ENCODE data around the gene PF4V1.

The PF4V1 gene, protein sequence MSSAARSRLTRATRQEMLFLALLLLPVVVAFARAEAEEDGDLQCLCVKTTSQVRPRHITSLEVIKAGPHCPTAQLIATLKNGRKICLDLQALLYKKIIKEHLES

DNA sequence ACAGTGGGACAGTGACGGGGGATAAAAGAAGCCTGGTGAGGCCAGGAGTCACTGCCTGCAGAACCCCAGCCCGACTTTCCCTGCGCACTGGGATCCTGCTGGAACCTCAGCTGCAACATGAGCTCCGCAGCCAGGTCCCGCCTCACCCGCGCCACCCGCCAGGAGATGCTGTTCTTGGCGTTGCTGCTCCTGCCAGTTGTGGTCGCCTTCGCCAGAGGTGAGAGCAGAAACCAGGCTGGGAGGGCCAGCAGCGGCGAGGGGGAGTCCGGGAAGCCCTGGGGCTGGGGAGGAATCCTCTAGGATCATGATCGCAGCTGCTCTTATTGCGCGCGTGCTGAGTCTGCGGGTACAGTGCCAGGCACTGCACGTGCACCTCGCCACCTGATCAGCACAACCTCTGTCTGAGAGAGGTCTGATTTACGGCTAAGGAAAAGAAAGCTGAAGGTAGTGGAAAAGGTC lies at the start of gene PF4V1:
Gene PF4V1 (plus strand): TSS at position 51 of the 459 bp plus-strand sequence. CDS start 67 bp downstream, at position 118.
- no peak for DNase-seq

DNA sequence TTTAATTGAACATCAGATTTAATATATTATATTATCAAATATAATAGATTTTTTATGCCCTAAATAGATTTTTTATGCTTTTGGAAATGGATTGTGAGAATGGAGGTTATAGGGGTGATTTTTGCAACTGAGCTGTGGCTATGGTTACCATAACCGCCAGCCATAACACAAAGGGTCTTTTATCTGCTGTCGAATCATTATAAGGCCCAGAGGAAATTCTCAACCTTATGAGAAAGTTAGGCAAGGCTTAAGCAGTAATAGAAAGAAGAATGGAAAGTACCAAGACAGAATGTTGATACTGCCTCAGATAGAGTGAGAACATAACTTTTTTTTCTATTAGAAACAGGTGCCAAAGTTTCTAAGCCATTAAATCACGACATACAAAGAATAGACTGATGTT lies 42.9 kb upstream of the PF4V1 start:
- DNase-seq, result no peak

DNA sequence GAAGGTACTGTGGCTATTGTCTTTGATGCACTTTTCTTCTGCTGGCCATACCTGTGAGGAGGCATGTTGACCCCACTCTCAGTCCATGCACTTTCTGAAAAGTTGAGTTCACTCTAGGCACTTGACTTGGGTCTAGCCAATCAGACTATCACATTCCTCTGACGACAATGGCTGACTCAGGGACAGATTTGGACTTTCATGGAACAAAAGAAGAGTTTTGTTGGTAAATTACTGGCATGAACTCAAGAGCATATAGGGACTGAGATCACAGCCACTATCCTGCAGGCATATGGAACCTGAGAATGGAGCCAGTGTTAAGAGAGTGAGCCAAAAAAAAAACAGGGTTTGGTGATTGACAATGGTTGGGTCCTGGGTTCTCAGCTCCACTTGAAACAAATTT lies 41.3 kb upstream of the PF4V1 start:
- no peak for DNase-seq

DNA sequence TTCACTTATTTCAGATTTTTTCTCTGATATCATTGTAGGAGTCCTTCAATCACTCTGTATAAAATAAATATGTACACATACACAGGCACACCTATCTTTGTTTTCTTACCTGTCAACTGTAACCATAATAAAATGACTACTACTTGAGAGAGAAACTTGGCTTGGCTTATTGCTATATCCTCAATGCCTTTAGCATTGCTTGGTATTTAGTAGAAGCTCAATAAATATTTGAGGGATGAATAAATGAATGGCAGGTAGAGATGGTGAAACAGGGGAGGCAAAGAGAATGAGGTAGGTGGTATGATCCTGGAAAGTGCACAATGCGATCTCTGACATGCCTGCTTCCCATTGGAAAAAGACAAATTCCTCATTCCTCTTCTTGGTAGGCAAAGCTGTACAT lies 38.4 kb upstream of the PF4V1 start:
- DNase-seq, result no peak

DNA sequence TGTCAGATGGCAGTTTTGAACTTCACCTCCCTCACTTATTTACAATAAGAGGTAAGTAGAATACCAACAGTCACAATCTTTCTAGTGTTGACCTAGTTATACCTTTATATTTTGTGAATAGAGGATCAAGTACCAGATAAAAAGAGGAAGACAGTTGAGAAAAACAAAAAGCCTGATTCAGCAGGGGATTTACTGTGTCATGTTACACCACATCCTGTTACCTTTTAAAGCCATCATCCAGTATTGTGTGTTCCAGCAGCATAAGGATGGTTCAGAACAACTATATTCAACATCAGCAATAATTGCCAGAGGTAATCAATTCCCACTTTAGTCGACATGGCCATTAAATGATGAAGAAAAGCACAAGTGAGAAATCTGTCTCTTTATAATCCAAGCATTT lies 38.0 kb upstream of the PF4V1 start:
- DNase-seq, result peak; percentile 26

DNA sequence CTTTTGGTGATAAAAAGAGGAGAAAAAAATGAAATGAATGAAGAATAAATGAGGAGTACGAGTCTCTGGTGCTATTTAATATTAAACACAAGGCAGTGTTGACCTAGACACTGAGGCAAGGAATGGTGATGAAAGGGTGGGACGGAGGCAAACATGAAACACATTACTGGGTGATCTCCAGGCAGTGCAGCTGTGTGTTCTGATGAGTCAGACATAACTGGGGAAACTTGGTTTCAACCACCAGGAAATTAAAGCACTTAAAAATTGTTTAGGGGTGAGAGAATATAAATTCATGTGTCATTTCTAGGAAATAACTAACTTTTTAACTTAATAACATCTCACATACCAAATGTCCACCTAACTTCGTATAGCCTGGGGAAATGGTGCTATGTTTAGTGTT lies 36.3 kb upstream of the PF4V1 start:
- DNase-seq, result no peak

DNA sequence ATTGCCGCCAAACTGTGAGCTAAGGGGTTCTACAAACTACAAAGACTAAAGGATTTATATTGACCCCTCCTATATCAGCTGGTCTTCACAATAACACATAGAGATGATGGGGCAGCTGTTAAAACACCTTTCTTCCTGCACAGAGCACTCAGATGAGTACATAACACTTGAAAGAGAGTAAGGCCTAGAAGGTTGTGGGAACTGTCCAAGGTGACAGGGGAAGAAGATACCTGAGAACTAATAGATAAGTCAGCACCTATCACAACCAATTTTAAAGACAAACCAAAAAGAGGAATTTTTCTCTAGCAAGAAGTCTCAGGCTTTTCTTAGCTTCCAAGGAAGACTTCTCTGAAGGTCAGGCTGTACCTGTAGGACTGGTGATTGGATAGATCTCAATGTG lies 35.8 kb upstream of the PF4V1 start:
- DNase-seq, result peak; percentile 16

DNA sequence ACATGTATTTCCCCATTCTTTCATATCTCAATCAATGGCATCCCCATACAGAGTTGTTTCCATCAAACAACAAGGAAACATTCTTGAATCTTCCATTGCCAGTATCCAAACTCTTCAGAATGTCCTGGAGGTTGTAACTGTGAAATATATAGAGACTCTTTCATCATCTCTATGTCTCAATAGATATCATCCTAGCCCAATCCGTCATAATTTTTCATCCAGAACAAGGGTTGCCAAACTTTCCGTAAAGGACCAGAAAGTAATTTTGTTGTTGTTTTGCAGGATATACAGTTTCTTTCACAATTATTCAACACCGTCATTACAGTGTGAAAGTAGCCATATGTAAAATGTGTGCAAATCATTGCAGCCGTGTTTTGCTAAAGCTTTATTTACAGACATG lies 31.8 kb upstream of the PF4V1 start:
- no peak for DNase-seq

DNA sequence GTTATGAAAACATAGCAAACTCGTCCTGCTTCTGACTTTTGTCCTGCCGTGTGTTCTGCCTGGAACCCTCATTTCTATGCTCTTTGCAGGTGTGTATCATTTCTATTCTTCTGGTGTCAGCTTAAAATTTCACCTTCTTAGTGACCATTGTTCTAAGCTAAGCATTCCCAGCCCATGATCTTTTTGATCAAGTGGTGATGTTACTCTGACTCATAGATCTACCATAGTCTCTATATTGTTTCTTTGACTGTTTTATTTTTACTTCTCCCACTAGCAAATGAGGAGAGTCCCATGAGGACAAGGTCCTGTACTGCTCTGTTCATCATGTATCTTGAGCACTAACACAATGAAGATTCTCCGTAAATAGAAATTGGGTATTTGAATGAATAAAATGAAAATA lies 30.7 kb upstream of the PF4V1 start:
- DNase-seq, result no peak

DNA sequence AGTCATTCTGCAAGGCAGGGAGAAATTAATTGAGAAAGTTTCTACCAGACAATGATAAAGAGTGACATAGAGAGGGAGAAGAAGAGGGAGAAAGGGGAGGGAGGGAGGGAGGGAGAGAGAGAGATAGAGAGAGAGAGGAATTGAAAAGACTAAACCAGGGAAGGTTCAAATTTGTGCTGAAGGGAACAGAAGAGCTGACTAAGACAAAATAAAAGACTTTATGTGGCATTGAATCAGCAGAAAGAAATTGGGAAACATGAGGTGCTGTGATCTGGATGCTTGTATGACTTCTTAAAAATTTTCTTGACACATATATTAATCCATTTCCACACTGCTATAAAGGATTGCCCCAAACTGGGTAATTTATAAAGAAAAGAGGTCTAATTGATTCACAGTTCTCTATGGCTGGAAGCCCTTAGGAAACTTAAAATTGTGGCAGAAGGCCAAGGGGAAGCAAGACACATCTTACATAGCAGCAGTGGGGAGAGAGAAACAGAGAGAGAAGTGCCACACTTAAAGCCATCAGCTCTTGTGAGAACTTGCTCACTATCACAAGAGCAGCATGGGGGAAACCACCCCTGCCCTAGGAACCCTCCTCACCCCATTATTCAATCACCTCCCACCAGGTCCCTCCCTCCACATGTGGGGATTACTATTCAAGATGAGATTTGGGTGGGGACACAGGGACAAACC lies 30.1 kb upstream of the PF4V1 start:
- no peak for DNase-seq

DNA sequence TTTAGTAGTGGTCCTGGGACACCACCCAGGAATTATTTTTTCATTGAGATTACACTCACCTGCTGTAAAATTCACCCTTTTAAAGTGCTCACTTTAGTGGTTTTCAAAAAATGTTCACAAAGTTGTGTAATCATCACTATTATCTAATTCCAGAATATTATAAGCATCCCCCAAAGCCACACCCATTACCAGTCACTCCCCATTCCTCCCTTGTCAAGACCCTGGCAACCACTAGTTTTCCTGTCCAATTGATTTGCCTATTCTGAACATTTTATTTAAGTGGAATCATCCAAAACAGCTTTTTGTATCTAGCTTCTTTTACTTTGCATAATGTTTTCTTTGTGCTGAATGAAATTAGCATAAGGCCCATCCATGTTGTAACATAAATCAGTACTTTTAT lies 29.3 kb upstream of the PF4V1 start:
- no peak for DNase-seq

DNA sequence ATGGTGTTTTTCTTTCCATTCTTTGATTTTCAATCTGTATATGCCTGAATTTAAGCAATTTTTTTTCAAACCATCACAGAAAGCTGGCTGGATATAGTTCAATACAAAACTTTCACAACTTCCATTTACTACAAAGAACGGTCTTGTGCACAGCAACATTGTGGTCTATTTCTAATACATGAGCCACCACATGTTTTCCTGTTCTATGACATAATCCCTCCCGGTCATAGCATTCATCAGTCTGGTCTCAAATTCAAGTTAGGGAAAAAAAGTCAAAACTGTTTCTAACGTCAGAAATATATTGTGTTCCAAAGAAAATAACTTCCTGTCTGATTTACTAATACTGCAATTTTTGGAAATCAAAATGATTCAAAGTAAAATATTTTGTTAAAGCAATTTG lies 24.1 kb upstream of the PF4V1 start:
- no peak for DNase-seq

DNA sequence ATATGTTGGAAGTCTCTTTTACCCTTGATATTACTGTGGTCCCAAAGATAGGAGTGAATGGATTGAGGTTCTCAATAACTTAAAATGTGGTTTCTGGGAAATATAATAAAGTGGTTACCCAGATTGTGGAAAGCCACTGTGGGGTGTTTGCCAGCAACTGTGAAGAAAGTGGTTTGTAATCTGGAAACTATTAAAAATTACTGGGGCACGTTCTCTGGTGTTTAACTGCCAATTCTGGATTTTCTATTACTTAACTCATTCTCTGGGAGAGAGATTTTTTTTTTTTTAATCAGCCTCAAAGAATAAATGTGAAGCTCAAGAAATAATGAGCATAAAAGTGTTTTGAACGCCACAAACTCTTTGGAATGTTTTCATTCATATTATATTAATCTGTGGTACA lies 21.5 kb upstream of the PF4V1 start:
- DNase-seq, result no peak

DNA sequence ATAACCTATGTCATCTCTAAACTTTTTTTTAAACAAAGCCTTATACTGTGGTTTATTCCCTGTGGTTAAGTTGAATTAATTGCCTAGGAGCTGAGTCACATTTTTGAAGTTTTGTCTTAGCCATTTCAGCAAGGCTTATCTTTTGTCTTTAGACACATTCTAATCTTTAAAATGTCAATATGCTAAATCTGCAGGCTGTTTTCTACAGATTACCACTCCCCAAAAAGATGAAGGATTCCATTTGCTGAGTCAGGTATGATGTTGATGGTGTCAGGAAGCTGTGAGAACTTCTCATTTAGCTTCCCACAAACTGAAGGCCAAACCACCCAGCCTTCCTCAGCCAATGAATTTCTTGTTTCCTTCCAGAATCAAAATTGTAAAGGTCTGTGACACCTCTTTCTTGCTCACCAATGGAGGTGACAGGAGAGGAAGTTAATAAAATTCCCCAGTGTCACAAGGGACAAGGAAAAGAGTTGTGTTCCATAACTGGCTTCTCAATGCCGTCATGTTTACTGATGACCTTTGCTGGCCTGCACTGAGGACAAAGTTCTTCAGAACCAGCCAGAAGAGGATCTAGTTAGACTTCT lies 20.4 kb upstream of the PF4V1 start:
- DNase-seq, result no peak

DNA sequence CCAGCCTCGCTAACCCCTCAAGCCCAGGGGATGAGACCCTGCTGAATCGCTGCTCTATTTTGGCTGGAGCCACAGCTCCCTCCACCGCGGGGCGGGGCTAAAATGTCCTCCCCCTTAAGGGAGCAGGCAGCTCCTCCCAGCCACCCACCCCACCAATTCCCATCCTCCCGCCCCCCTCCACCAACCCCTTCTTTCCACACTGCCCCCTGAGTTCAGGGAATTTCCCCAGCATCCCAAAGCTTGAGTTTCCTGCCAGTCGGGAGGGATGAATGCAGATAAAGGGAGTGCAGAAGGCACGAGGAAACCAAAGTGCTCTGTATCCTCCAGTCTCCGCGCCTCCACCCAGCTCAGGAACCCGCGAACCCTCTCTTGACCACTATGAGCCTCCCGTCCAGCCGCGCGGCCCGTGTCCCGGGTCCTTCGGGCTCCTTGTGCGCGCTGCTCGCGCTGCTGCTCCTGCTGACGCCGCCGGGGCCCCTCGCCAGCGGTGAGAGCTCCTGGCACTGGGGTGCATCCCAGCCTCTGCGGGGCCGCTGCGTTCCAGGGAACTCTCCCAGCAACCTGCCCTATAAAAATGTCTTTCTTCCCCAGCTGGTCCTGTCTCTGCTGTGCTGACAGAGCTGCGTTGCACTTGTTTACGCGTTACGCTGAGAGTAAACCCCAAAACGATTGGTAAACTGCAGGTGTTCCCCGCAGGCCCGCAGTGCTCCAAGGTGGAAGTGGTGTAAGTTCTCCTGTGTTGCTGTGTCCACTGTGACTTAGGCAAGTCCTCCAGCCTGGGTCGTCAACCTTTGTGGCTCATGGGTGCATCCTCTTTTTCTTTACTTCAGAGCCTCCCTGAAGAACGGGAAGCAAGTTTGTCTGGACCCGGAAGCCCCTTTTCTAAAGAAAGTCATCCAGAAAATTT lies 16.5 kb upstream of the PF4V1 start, which contains the start of gene CXCL6:
Gene CXCL6 (plus strand): TSS at position 306 of the 907 bp plus-strand sequence. CDS start 73 bp downstream, at position 379.
- DNase-seq, result no peak

DNA sequence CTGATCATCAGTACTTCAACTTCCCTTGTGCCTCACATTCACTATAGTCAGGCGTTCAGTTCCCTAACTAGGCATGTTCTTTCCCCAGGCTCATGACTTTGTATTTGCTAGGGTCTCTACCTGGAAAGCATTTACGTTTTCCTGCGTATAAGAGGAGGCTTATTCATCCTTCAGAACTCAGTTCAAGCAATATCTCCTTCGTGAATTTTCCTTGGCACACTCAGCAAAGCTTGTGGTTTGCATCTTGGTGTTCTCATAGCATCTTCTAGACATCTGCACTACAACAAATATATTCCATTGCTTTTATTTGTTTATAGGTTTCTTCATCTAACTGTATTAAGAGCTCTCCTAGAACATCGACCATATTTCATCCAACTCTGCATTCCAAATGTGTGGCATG lies 14.0 kb upstream of the PF4V1 start:
- no peak for DNase-seq

DNA sequence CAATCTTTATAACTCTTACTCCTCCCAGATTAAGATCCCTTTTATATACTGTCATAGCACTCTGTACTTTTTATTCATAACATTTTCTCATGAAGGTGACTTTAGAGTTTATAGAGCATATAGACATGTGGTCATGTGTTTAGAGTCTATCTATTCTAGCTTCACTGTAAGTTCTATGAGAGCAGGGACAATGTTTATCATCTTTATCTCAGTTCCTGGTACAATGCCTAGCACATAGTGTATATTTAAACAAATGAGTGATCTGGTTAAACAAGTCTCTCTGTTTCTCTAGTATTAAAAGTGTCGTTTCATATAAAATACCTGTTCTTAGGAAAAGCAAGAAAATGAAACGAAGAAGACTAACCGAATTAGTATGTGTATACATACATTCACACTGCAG lies 13.4 kb upstream of the PF4V1 start:
- DNase-seq, result no peak

DNA sequence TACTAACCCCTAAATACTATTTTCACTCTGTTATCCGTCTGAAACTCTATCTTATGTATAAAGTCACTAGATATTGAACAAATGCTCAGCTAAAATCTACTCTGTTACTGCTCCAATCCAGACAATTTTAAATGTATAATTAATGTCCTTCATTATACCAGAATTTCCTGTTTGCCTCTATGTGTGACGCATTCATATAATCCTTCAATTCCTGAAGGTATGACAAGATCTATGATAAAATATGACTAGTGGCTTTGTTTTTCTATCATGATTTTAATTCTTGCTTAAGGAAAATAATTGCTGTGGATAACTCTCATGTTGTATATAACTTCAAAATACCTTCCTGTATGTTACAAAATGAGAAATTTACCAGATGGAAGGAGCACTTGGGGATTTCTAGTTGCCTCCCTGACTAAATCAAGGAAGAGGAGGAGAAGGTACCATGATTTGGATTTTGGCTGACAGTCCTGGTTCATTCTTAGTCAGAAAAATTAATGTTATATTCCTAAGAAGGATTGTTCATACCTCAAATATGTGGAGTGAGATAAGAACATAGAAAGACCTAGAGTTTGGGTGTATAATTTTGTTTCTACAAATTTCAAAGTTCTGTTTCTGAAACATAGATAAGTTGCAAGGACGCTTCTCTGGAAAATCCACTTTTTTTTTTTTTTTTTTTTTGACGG lies 11.7 kb upstream of the PF4V1 start:
- no peak for DNase-seq

DNA sequence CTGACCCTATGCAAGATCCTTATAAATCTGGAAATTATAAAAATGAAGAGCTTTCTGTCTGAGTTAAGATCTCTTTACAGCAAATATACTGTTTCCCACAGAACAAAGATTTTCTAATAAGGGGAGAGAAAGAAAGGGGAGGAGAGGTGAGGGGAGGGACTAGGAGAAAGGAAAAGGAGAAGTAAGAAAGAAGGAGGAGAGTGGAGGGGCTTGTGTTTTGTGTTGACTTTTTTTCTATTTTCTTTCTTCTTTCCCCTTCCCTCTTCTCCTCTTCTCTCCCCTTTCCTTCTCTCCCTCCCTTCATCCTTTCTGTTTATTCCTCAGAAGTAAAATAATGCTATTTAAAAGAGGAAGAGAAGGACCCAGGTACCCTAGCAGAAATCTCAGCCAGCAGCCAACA lies 10.4 kb upstream of the PF4V1 start:
- DNase-seq, result no peak

DNA sequence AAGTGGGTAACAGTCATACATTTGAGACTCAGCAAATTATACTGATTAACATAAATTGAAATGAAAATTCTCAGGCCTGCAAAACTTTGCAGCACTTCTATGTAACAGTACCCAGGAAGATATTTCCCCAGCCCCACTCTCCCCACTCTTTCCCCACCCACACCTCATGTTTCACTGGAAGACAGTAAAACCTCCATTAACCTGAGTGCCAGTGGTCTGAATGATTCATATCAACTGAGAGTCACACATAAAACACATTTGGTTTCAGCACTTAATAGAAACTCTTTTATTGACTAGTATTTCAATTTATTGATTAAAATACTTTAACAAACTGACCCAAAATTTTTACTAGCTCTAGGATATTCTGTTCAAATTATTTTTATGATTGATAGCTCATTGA lies 9.7 kb upstream of the PF4V1 start:
- no peak for DNase-seq

DNA sequence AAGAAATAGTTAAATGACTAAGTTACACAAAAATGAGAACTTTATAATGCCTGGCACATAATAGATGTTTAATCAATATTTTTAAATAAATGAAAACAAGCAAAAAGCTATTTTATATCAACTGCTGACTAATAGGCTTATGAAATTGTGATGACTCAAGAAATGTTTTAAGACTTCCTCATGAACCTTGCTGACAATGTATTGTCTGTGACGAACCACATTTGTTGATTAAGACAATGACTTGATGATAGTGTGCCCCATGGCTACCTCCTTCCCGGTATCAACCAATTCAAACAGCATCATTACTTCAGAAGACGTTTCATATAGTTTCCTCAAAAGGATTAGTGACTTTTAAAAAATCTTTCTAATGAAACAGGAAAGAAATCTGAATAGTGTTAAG lies 8.8 kb upstream of the PF4V1 start:
- DNase-seq, result no peak

DNA sequence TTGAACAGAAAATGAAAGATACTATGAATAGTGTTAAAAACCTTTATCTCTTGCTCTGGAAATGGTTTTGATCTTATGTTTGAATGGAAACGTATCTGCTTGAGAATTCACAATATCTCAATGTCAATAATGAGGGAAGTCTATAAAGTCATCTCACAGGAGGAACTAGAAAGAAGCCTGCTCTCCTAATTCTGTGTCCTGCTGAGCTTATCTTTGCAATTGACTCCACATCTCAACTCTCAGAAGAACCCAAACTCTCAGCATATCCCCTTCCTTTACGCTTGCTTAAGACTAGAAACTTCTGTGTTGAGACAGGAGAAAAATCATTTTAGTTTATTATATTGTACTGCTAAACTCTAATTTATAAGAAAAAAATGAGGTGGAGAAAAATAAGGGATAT lies 8.3 kb upstream of the PF4V1 start:
- DNase-seq, result no peak
